SW480 (cell line): ENCODE measurements around the gene SMIM24.
"Not testable (repeated sequence)": the region's sequence is repeated elsewhere in the genome, so short reads cannot be mapped to it uniquely, and the experiment has no call there.

Experiments
- DNase-seq: peaks from one replicate; pipeline ENCODE4 v3.0.0-alpha.2; 2016; ENCODE audit warnings: low spot score

Gene SMIM24

GRCh38 chr19:3480383-3481091 is at the start of gene SMIM24:
Gene SMIM24, minus strand, starts transcription at chr19:3480525. Its CDS starts 62 bp downstream, at chr19:3480463.
- DNase-seq: no peak

DNA sequence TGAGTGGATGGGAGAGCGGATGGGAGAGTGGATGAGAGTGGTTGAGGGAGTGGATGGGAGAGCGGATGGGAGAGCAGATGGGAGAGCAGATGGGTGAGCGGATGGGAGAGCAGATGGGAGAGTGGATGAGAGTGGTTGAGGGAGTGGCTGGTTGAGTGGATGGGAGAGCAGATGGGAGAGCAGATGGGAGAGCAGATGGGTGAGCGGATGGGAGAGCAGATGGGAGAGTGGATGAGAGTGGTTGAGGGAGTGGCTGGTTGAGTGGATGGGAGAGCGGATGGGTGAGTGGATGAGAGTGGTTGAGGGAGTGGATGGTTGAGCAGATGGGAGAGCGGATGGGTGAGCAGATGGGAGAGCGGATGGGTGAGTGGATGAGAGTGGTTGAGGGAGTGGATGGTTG is 49.0 kb upstream of the SMIM24 start:
- not testable (repeated sequence) for DNase-seq

- no peak for DNase-seq
Measured at GRCh38 chr19:3528539-3529211, 48.4 kb upstream of the SMIM24 start.

DNA sequence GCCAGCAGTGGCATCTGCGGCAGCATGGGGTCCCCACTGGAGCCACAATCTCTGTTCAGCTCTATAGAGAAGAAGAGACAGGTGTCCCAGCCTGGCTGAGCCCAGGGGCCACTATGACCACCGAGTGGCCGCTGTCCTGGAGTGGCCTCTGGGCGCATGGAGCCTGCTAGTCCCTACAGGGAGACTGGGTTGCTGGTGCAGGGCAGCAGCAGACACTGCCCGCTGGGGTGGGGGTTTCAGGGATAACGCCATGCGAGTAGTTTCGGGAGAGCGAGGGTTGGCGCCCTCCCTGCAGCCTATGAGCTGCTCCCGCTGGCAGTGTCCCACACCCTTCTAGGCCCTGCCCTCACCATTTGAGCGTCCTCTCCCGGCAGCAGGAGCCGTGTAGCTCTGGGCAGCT is 47.8 kb upstream of the SMIM24 start:
- DNase-seq: no peak

DNA sequence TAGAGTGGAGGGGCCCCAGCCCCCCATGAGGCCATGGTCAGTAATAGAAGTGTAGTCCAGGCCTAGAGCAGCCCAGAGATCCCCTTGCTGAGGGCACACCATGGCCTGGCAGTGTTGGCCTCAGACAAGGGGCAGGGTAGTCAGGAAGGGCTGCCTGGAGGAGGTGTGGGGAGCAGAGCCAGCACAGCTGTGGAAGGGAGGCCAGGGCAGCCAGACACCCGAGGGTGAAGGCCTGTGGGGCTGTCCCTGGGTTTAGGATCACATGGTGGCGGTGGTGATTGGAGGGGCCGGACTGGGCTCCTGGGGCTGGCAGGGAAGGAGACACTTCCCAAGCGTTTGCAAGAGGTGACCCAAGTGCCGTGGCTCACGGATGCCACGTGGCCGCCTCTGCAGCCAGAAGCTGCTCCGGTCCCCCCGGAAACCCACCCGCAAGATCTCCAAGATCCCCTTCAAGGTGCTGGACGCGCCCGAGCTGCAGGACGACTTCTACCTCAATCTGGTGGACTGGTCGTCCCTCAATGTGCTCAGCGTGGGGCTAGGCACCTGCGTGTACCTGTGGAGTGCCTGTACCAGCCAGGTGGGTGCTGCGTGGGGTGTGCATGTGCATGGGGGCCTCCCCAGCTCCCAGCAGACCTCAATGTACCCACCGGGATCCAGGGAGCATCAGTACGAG is 47.0 kb upstream of the SMIM24 start:
- DNase-seq: no peak

DNA sequence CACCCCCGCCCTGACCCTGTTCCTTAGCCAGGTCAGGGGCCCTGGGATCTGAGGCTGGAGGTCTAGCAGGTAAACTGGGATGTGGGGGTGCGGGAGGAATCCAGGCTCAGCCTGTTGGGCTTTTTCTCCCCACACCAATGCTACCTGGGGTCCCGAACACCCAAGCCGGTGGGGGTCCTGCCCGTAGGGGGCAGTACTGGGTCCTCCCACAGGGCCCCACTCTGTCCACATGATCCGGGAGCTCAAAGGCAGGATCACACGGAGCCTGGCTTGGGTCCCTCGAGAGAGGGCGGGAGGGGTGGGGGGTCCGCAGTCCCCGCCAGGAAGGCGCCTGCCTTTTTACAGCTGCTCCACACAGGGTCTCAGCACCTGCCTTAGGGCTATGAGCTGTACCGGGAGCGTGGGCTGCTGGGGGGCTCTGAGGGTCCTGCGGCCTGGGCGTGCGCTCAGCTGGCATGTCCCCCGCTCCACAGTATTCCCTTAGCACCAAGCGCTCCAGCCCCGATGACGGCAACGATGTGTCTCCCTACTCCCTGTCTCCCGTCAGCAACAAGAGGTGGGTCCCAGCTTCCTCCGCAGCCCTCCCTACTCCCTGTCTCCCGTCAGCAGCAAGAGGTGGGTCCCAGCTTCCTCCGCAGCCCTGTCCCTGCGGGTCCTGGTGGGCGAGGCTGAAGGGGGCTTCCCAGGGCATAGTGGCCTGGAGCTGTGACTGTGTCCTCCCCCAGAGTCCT is 46.3 kb upstream of the SMIM24 start:
- DNase-seq: no peak

DNA sequence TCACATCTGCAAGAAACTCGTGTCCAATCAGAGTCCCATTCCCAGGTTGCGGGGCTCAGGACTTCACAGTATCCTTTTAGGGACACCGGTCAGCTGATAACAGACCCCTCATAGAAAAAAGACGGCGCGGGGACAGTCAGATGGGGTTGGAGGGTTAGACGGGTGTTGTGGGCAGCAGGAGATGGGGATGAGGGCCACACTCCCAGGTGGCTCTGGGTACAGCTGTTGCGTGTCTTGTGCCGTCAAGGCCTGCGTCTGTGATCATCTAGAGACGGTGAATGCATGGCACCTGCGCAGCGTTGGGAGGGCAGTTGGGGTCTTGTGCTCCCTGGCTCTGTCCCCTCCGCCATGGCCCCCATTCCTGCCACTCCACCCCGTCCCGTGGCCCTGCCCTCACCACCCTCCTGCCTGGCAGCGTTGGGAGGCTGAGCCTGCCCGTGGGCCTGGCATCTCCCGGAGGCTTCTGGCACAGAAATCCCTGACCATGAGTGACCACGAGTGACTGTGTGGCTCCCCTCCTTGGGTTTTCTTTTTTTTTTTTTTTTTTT is 44.7 kb upstream of the SMIM24 start:
- no peak for DNase-seq

- no peak for DNase-seq
Measured at GRCh38 chr19:3524078-3524842, 43.9 kb upstream of the SMIM24 start.

DNA sequence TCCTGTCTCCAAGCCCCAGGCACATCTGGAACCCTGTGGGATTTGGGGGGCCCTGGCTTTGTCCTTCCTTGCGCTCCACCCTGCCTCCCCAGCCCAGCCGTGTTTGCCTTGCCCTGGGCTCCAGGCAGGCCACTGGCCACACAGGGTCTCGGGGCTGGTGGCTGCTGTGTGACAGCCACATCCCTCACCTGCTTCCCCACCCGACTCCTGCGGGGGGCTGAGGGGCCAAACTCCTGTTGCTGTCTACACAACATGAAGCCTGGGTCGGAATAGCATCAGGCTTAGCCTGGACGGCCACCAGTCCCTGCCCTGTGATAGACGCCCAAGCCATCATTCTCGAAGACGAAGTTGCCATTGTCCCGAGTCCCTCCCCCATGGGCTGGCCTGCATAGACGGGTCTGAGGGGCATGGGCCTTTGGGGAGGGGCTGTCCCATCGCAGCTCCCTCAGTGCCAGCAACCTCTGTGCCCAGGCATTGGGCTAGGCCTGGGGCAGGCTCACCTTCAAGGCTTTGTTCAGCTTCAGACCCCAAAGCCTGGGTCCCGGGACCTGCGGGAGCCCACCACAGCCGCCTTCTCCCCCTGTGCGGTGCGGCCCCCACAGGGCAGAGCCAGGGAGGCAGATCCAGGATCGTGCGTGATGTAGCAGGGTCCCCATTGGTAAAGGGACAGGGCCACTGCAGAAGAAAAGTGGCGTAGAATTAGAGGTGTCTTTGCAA is 43.2 kb upstream of the SMIM24 start:
- no peak for DNase-seq

DNA sequence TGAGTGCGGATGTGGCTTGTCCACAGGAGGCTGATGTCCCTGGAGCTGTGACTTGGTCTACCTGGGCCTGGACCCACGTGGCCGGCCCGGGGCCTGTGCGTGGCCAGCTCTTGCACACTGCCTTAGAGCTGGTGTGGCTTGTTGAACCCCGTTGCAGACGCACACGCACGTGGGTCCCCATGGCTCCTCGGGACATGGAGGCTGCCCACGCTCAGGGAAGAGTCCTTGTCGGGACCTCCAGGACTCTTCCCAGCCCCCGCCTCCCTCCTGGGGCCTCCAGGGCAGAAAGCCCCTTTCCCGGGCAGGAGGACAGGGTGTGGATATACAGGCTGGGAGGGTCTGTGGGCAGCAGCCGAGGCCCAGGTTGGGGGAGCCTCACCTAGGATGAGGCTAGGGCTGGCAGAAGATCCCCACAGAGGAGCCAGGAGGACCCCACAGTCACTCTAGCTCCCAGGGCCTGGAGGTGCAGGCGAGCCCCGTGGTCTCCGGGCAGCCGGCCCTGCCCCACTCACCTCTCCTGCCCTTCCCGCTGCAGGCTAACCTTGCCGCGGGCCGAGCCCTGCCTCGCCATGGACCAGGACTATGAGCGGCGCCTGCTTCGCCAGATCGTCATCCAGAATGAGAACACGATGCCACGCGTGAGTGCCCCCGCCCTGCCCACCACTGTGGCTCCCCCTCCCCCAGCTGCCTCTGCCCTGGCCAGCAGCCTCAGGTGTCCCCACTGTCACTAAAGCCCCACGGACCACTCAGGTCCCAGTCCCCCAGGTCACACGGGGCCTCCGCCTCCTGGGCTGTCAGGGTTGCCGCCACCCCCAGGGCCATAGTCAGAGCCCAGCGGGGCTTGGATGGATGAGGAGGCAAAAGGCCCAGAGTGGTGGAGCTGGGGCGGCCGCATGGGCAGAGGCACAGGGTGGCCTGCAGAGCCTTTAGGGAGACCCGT is 42.4 kb upstream of the SMIM24 start:
- DNase-seq: no peak

- DNase-seq: peak; percentile 27
Measured at GRCh38 chr19:3521104-3521445, 40.8 kb upstream of the SMIM24 start.

GRCh38 chr19:3520166-3521103 is 40.1 kb upstream of the SMIM24 start:
- DNase-seq: peak; percentile 70

- no peak for DNase-seq
Measured at GRCh38 chr19:3519126-3519525, 38.8 kb upstream of the SMIM24 start.

GRCh38 chr19:3518659-3519058 is 38.3 kb upstream of the SMIM24 start:
- DNase-seq: no peak

DNA sequence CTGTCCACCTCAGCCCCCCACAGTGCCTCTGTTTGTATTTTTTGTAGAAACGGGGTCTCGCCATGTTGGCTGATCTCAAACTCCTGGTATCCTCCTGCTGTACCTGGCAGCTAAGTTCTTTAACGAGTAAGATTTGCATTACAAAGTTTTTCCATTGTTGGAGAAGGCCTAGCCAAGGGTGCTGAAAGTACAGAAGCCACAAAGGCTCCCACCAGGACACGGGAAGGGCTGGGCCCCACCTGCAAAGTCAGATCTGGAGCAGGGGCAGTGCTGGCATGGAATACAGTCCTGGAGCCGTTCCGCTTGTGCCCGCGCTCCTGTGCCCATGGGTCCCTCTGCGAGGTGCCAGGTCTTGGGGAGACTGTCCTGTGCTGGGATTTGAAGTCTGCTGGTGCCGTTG is 37.9 kb upstream of the SMIM24 start:
- no peak for DNase-seq

- DNase-seq: no peak
Measured at GRCh38 chr19:3517638-3518037, 37.3 kb upstream of the SMIM24 start.

DNA sequence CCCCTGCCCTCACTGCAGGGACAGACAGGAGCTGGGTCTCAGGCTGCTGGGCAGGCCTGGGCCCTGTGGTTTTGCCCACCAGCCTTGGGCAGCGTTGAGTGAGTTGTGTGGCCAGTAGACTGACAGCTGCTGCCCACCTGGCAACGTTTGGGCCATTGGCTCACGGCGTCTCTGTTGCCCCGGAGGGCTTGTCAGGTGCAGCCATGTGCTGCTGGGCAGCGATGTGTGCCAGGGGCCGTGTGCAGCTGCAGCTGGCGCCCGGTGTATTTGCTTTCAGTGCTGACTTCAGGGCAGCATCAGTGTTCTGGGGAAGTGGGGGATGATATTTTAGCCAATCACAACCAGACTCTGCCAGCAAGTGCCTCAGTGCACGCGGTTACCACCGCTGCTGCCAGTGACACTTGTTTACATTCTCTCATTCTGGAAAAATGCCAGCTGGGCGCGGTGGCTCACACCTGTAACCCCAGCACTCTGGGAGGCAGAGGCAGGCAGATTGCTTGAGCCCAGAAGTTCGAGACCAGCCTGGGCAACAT is 36.4 kb upstream of the SMIM24 start:
- DNase-seq: no peak

DNA sequence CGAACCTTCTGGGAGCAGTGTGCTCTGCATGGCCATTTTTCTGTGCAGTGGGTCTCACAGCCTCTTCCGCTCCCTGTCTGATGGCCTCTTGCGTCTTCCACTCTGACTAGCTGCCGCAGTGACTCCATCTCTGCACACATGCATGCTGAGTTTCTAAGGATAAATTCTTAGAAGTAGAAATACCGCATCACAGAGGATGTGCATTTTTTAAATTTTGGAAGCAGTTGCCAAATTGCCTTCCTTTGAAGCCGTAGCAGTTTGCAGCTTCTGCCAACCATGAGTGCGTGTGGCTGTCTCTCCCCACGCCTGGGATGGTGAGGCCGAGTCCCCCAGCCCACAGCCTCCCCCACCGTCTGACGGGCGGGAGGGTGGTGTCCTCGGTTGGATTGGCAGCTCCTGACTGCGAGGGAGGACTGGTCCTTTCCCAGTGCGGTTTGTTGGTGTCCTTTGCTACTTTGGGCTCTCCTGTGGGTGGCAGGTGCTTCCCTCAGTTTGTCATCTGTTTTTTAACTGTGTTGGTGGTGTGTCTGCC is 35.6 kb upstream of the SMIM24 start:
- no peak for DNase-seq
